Stimulated activated CD4-positive, alpha-beta T cell treated with anti-CD3 and anti-CD28 coated beads, Interleukin-15, amount 100 ng/mL, for 48 hours (primary cell): ENCODE measurements around the gene MMP24.

ENCODE experiments used
- DNase-seq, 2 donors: peaks; one replicate each; pipeline ENCODE4 v3.0.0-alpha.2; 2020; ENCODE audit warnings: low read depth in 2 of 2

MMP24 gene

GRCh38 chr20:35293303-35294292 is 67.1 kb downstream of the MMP24 start:
- no peak for DNase-seq

DNA sequence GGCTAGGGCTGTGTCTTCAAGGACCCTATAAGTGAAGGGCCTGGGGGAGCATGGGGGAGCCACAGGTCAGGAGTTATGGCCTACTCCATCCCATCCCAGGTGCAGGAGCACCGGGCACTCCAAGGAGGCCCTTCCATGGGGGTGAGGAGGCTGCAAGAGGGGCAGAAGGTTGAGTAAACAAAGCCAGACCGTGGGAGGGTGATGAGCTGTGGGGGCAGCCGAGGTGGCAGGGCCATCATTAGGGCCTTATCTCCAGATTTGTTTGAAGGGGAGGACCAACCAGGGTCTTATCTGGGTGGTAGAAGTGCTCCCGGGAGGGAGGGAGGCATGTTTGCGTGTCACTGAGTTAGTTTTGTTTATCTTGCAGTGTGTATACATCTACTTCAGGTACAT is 67.8 kb downstream of the MMP24 start:
- no peak for DNase-seq

DNA sequence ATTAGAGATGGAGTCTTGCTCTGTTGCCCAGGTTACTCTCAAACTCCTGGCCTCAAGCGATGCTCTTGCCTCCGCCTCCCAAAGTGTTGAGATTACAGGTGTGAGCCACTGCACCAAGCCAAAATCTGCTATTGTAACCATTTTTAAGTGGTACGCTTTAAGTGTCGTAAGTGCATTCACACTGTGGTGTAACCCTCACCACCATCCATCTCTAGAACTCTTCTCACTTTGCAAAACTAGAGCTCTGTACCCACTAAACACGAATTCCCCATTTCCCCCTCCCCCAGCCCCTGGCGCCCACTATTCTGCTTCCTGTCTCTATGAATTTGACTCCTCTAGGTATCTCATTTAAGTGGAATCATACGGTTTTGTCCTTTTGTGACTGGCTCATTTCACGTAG is 68.6 kb downstream of the MMP24 start:
- no peak for DNase-seq

DNA sequence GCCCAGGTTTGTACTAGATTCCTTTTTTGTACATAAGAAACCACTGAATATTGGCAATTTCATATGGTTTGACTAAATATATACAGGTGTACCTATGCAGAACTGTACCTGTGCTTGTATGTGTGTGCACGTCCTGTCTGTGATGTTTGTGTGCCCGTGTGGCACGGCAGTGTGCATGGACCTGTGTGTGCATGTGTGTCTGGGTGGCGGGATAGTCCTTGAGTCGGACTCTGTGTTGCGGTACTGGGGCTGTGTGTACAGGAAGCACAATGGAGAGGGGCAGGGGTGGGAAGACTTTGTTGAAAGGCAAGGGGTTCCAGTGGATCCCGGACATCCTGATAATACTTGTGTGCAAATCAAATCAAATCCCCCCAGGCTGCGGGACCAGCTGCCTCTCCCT is 69.2 kb downstream of the MMP24 start:
- no peak for DNase-seq

DNA sequence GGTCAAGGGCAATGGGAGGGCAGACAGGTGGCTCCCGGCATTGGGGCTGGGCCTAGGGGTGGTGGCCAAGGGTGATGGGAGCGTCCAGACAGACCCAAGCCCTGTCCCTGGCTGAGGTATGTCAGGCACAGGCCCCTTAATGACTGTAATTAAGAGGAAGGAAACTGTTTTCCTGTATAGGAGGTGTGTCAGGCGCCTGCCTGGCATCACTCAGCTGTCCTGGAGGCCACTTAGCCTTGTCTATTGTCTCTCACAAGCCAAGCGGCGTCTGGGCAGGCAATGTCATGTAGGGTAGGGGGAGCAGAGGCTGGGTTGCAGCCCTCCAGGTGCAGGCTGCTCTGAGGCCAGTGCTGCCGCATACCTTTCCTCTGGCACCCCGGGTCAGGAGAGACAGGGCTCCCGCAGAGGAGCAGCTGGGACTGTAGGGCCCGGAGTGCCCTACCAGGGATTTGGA is 69.6 kb downstream of the MMP24 start:
- DNase-seq, result no peak

GRCh38 chr20:35297155-35297554 is 70.7 kb downstream of the MMP24 start:
- DNase-seq, result no peak

DNA sequence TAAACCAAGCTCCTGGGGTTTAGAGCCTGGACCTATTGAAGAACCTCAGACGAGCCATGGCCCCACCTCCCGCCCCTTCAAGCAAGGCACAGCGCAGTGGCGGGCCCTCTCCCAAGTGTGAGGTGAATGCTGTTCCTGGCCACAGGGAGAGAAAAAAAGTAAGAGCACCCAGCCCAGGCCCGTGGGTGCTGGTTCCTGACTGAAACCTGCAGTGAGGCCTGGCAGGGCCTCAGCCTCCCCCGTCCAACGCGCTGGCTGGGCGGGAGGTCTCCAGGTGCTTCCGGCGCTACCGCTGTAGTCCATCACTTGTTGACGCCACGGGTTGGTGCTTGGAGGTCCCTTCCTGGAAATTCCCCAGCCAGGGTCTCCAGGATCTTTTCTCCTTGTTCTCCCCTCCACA is 71.2 kb downstream of the MMP24 start:
- DNase-seq, result no peak

GRCh38 chr20:35298264-35298663 is 71.8 kb downstream of the MMP24 start:
- DNase-seq, result no peak

GRCh38 chr20:35299780-35300179 is 73.3 kb downstream of the MMP24 start:
- DNase-seq, result no peak

- no peak for DNase-seq
Measured at GRCh38 chr20:35300469-35301262, 74.2 kb downstream of the MMP24 start.

- no peak for DNase-seq
Measured at GRCh38 chr20:35301426-35301825, 74.9 kb downstream of the MMP24 start.

- no peak for DNase-seq
Measured at GRCh38 chr20:35302421-35303335, 76.2 kb downstream of the MMP24 start.

DNA sequence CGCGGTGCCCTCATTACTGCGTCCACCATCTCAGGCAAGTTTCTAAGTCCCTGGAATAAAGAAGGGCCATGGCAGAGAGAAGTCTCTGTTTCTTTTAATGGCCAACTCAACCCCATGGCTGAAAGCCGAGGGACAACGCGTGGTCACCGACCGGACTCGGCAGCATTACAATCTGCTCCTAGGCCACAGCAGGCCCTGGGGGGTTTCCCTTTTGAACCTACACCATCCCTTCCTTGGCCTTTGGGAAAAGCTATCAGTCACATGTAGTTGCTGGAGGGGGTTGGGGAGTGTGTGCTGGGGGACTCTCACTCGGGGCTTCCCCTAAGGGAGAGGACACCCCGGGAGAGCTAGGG is 76.9 kb downstream of the MMP24 start:
- no peak for DNase-seq

GRCh38 chr20:35303735-35304491 is 77.4 kb downstream of the MMP24 start:
- DNase-seq, result peak; percentile 74 to 82

GRCh38 chr20:35304956-35305355 is 78.5 kb downstream of the MMP24 start:
- DNase-seq, result no peak

- DNase-seq, result peak; percentile 83 to 88
Measured at GRCh38 chr20:35305682-35306556, 79.4 kb downstream of the MMP24 start.

DNA sequence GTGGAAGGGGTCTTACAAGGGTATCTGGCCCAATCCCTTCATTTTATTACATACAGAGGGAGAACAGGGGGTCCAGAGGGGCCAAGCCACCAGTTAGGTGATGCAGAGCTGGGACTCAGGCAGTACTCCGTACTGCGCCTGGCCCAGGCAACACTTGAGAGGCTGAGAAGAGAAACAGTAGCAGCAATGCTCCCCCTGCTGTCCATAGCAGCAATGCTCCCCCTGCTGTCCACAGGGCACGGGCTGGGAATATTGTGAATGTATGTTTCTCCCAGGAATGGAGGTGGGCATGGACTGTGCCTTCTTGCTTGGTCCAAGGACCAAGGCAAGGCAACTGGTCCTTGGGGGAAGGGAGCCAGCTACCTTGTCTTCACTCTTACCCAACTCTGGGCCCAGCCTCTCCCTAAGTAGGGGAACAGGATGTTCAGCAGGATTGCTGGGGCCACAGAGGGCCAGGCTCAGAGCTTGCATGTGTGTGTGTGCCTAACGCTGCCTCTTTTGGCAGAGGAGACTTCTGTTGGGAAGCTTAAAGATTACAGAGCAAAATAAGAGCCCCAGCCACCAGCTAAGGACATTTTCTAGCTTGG is 80.5 kb downstream of the MMP24 start:
- DNase-seq, result no peak

GRCh38 chr20:35307666-35308653 is 81.5 kb downstream of the MMP24 start:
- DNase-seq, result no peak
